GM18951 (cell line): ENCODE results near the gene MMP28.

Source experiments
- POLR2A ChIP-seq: IDR thresholded peaks from 4 replicates; pipeline ENCODE4 v1.6.1; 2011; ENCODE audit warnings: mild to moderate bottlenecking; ENCODE audit not compliant: insufficient read length, insufficient read depth; ENCODE audit errors: extremely low read depth
- in situ Hi-C: fragments of 300-500 bp; cut with MboI; formaldehyde crosslinking; loops from one replicate; pipeline ENCODE4 v1.12.0; 2022; ENCODE audit warnings: low sequenced_read_pairs, mixed read lengths, inconsistent platforms; ENCODE audit not compliant: unreplicated experiment

MMP28 gene

GRCh38 chr17:35809855-35810461, 14.5 kb upstream of the MMP28 start:
- no peak for TF ChIP-seq POLR2A

GRCh38 chr17:35808962-35809854, 13.8 kb upstream of the MMP28 start, which contains the start of gene TAF15:
Gene TAF15 (plus strand): TSS chr17:35809484. CDS start chr17:35809570, 86 bp downstream.
- in situ Hi-C loops = no loop called here
- TF ChIP-seq POLR2A = peak; percentile 99

More at GRCh38 chr17:35809855-35810461, 14.5 kb upstream of the MMP28 start:
- in situ Hi-C loops = no loop called here

GRCh38 chr17:35808240-35808961, 13.0 kb upstream of the MMP28 start:
- in situ Hi-C loops = no loop called here
- no peak for TF ChIP-seq POLR2A

GRCh38 chr17:35807371-35808144, 12.1 kb upstream of the MMP28 start:
- in situ Hi-C loops = no loop called here
- TF ChIP-seq POLR2A = no peak

DNA sequence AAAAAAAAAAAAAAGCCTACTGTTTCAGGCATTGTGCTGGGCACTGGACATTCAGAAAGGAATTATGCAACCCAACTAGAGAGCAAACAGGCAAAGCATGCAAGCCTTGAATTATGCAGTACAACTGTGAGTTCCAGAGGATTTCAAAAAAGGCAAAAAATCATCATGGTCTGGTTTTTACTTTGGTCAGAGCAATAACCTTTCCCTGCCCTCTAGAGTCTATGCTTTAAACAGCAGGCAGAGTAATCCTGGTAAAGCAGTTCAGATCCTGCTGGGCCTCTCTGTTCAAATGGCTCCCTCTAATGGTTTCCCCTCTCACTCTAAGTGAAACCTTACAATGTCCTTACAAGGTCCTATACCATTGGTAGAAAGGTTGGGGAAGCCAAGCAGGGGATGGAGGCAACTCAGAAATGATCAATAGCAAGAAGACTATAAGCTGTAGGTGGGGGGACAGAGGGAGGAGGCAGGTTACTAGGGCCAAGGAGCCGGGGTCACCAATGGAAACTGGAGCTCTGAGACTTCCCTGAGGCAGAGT, 9.3 kb upstream of the MMP28 start:
- TF ChIP-seq POLR2A = no peak
- in situ Hi-C loops = loop anchor here (5.0 kb wide), 1 partner anchor 37 kb away; no protein-coding TSS in a partner anchor

DNA sequence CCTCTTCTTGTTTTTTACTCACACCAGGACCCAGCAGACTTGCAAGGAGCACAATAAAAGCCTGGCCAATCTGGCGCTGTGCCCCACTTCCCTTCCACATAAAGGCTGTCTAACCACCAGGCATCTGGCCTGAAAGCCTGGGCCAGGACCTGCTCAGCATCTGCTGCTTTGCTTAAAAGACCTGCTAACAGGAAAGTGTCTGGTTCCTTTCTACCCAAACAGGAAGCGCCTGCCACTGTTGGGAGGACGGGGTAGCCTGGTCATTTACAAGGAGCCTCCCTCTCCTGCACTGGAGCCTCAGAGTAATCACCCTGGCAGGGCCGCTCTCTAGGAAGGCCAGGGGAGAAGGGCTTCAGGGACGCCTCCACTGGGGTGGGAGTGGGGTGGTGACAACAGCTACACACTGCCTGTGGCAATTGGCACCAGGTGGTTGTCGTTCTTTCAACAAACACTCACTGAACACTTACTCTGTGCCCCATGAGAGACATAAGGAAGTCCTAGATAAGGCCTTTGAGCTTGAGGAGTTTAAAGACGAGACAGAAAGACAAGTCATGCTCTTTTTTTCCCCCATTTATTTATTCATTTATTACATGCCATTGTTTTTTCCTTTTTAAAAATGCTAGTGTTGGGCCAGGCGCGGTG, 6.3 kb upstream of the MMP28 start:
- in situ Hi-C loops = loop anchor here (5.0 kb wide), 1 partner anchor 34 kb away; no protein-coding TSS in a partner anchor
- no peak for TF ChIP-seq POLR2A

- no peak for TF ChIP-seq POLR2A
- in situ Hi-C loops = loop anchor here (5.0 kb wide), 1 partner anchor 33 kb away; no protein-coding TSS in a partner anchor
Measured at GRCh38 chr17:35799942-35800341, 4.5 kb upstream of the MMP28 start.

DNA sequence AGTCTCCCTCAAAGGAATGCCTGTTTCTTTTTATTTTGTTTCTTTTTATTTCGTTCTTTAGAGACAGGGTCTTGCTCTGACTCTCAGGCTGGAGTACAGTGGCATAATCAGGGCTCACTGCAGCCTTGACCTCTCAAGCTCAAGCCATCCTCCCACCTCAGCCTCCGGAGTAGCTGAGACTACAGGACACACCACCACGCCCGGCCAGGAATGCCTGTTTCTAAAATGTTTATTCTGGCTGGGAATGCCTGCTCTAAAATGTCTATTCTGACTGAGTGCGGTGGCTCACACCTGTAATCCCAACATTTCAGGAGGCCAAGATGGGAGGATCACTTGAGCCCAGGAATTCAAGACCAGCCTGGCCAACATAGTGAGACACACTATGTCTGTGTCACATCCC, 2.5 kb upstream of the MMP28 start:
- in situ Hi-C loops = no loop called here

DNA sequence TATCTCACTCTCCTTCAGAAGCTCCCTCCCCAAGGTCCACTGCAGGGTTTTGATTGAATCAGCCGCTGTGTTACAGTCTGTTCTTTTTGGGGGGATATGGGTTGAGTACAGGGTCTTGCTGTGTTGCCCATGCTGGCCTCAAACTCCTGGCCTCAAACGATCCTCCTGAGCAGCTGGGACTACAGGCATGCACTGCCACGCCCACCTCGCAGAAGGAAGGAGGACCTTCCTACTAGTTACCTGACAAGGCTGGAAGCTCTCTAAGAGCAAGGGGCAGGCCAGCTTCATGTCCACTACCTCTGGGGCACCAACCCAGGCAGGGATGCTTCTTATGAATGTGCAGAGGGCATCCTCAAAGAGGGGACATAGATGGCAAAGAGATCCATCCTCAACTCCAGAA, 1.9 kb upstream of the MMP28 start:
- in situ Hi-C loops = no loop called here
- no peak for TF ChIP-seq POLR2A

More for the DNA sequence above, 2.5 kb upstream of the MMP28 start:
- TF ChIP-seq POLR2A = no peak

- TF ChIP-seq POLR2A = no peak
- in situ Hi-C loops = no loop called here
Measured at GRCh38 chr17:35796942-35797341, 1.5 kb upstream of the MMP28 start.

GRCh38 chr17:35795871-35796265, 427 bp upstream of the MMP28 start:
- in situ Hi-C loops = no loop called here

GRCh38 chr17:35793257-35793656, 2.2 kb downstream of the MMP28 start:
- in situ Hi-C loops = no loop called here
- TF ChIP-seq POLR2A = no peak

More at GRCh38 chr17:35795871-35796265, 427 bp upstream of the MMP28 start:
- TF ChIP-seq POLR2A = no peak
